GM12801 (cell line): ENCODE results near the gene DSC1.

Source experiments
- CTCF ChIP-seq: IDR thresholded peaks from one replicate; pipeline ENCODE4 v1.5.1; 2011; ENCODE audit warnings: control low read depth; ENCODE audit not compliant: insufficient read length; ENCODE audit errors: extremely low read depth

The DSC1 gene

GRCh38 chr18:31192086-31192776 is 29.6 kb upstream of the DSC1 start:
- TF ChIP-seq CTCF, result no peak

GRCh38 chr18:31190919-31191318 is 28.3 kb upstream of the DSC1 start:
- TF ChIP-seq CTCF, result no peak

- TF ChIP-seq CTCF, result no peak
Measured at GRCh38 chr18:31189757-31190156, 27.1 kb upstream of the DSC1 start.

GRCh38 chr18:31185186-31185950 is 22.7 kb upstream of the DSC1 start:
- TF ChIP-seq CTCF, result no peak

GRCh38 chr18:31183302-31183701 is 20.6 kb upstream of the DSC1 start:
- no peak for TF ChIP-seq CTCF

- no peak for TF ChIP-seq CTCF
Measured at GRCh38 chr18:31176531-31176930, 13.9 kb upstream of the DSC1 start.

GRCh38 chr18:31171144-31171839 is 8.6 kb upstream of the DSC1 start:
- no peak for TF ChIP-seq CTCF
